IMR-90 (cell line): ENCODE measurements around the gene CRYM. TPM values are rescaled to one million over a fixed set of nuclear protein-coding genes. Genes with fewer than 3 reads are reported as not detected.

Experiments
- ATAC-seq: fragments of 200-7000 bp; cut with Tn5 transposase; 2 replicates; pipeline ENCODE4 v1.9.1; 2020; ENCODE audit warnings: low read depth, mild to moderate bottlenecking, moderate library complexity
- BruUV-seq: library from RNA; stranded (reverse); fragments of 400-500 nt; replicated peaks from 2 replicates; lab custom pipeline; 2021; lab: Mats Ljungman, UMichigan
- CTCF ChIA-PET: fragments of 300-600 bp; formaldehyde crosslinking; extraction: SDS; loops from one replicate; lab custom pipeline; 2021; ENCODE audit warnings: antibody characterized with exemption; lab: Yijun Ruan, JAX
- POLR2A ChIA-PET: fragments of 300-600 bp; sonication (Branson Sonifier 250); formaldehyde crosslinking; loops from one replicate; lab custom pipeline; 2022; ENCODE audit warnings: antibody characterized with exemption; ENCODE audit not compliant: unreplicated experiment; lab: Charles Lee
- DNase-seq: peaks from one replicate; pipeline ENCODE4 v3.0.0; 2013
- H2AFZ ChIP-seq: replicated peaks from 2 replicates; pipeline ENCODE3; 2013; ENCODE audit warnings: low read length, mild to moderate bottlenecking; ENCODE audit not compliant: poor library complexity
- H2AK5ac ChIP-seq: 2 replicates; pipeline ENCODE4 v1.6.1; 2013; ENCODE audit warnings: low read depth, low read length, inconsistent platforms
- H2AK9ac ChIP-seq: replicated peaks from 2 replicates; pipeline ENCODE3; 2013; ENCODE audit warnings: mild to moderate bottlenecking, low read depth, low read length, moderate library complexity; ENCODE audit not compliant: poor library complexity
- H2BK120ac ChIP-seq: 2 replicates; pipeline ENCODE4 v1.6.1; 2013; ENCODE audit warnings: low read depth, low read length, inconsistent platforms
- H2BK15ac ChIP-seq: 3 replicates; pipeline ENCODE4 v1.6.1; 2013; ENCODE audit warnings: low read depth, low read length, inconsistent platforms
- H2BK20ac ChIP-seq: 2 replicates; pipeline ENCODE4 v1.6.1; 2013; ENCODE audit warnings: low read depth, mild to moderate bottlenecking, inconsistent platforms, low read length, moderate library complexity
- H2BK5ac ChIP-seq: 2 replicates; pipeline ENCODE4 v1.6.1; 2013; ENCODE audit warnings: mild to moderate bottlenecking, low read depth, low read length, inconsistent platforms; ENCODE audit not compliant: poor library complexity, severe bottlenecking
- H3K14ac ChIP-seq: replicated peaks from 2 replicates; pipeline ENCODE4 v1.6.1; 2013; ENCODE audit warnings: low read depth, low read length, inconsistent platforms
- H3K18ac ChIP-seq: 2 replicates; pipeline ENCODE4 v1.6.1; 2013; ENCODE audit warnings: low read depth, low read length, control low read depth
- H3K23ac ChIP-seq: 2 replicates; pipeline ENCODE4 v1.6.1; 2013; ENCODE audit warnings: low read depth, low read length, inconsistent platforms
- H3K27ac ChIP-seq: 2 replicates; pipeline ENCODE4 v1.5.1; 2013; ENCODE audit warnings: mild to moderate bottlenecking, control low read depth, low read length; ENCODE audit not compliant: insufficient read depth
- H3K27me3 ChIP-seq: 2 replicates; pipeline ENCODE4 v1.6.1; 2013; ENCODE audit warnings: low read length; ENCODE audit not compliant: control insufficient read depth, insufficient read depth
- H3K36me3 ChIP-seq: 2 replicates; pipeline ENCODE4 v1.6.1; 2013; ENCODE audit warnings: low read length, mixed read lengths; ENCODE audit not compliant: control insufficient read depth, insufficient read depth
- H3K4ac ChIP-seq: 2 replicates; pipeline ENCODE4 v1.6.1; 2013; ENCODE audit warnings: low read depth, low read length, inconsistent platforms
- H3K4me1 ChIP-seq: 2 replicates; pipeline ENCODE4 v1.6.1; 2013; ENCODE audit warnings: low read length, mixed read lengths; ENCODE audit not compliant: control insufficient read depth, insufficient read depth
- H3K4me2 ChIP-seq: 2 replicates; pipeline ENCODE4 v1.6.1; 2013; ENCODE audit warnings: low read depth, mild to moderate bottlenecking, control low read depth, low read length, moderate library complexity
- H3K4me3 ChIP-seq: 2 replicates; pipeline ENCODE4 v1.5.1; 2013; ENCODE audit warnings: low read depth, mild to moderate bottlenecking, control low read depth, low read length, moderate library complexity; ENCODE audit not compliant: insufficient read depth
- H3K56ac ChIP-seq: 2 replicates; pipeline ENCODE4 v1.6.1; 2013; ENCODE audit warnings: low read length, inconsistent platforms; ENCODE audit not compliant: insufficient read depth; ENCODE audit errors: extremely low read depth
- H3K79me1 ChIP-seq, 2 experiments: 2 replicates each; pipeline ENCODE4 v1.6.1; 2013; ENCODE audit warnings: low read length in 2 of 2, inconsistent platforms in 1 of 2, low read depth in 1 of 2
- H3K9ac ChIP-seq: 2 replicates; pipeline ENCODE4 v1.6.1; 2013; ENCODE audit warnings: low read depth, low read length, control low read depth
- H3K9me1 ChIP-seq: 2 replicates; pipeline ENCODE4 v1.6.1; 2013; ENCODE audit warnings: low read length, inconsistent platforms; ENCODE audit not compliant: insufficient read depth
- H3K9me3 ChIP-seq: 2 replicates; pipeline ENCODE4 v1.6.1; 2013; ENCODE audit warnings: low read length; ENCODE audit not compliant: control insufficient read depth, insufficient read depth
- H4K20me1 ChIP-seq: 2 replicates; pipeline ENCODE4 v1.6.1; 2013; ENCODE audit warnings: low read length, inconsistent platforms; ENCODE audit not compliant: insufficient read depth
- H4K5ac ChIP-seq: 2 replicates; pipeline ENCODE4 v1.6.1; 2013; ENCODE audit warnings: mild to moderate bottlenecking, low read depth, low read length, control low read depth
- H4K8ac ChIP-seq, 2 experiments: 2 replicates each; pipeline ENCODE4 v1.6.1; 2013; ENCODE audit warnings: low read depth in 2 of 2, low read length in 2 of 2, control low read depth in 1 of 2, inconsistent platforms in 1 of 2
- H4K91ac ChIP-seq: 2 replicates; pipeline ENCODE4 v1.6.1; 2013; ENCODE audit warnings: low read depth, low read length, inconsistent platforms; ENCODE audit not compliant: insufficient read depth
- CHD1 ChIP-seq: IDR thresholded peaks from 2 replicates; pipeline ENCODE4 v1.6.1; 2012; ENCODE audit warnings: low read depth, low read length, improper control_type of control experiment
- FOS ChIP-seq: fragments of 150-350 bp; IDR thresholded peaks from 2 replicates; pipeline ENCODE4 v1.6.1; 2016; ENCODE audit warnings: low read depth, low read length
- MAFK ChIP-seq: IDR thresholded peaks from 2 replicates; pipeline ENCODE4 v1.6.1; 2012; ENCODE audit warnings: low read depth, low read length, improper control_type of control experiment
- MXI1 ChIP-seq: IDR thresholded peaks from 2 replicates; pipeline ENCODE4 v1.6.1; 2012; ENCODE audit warnings: low read depth, mild to moderate bottlenecking, low read length, moderate library complexity, borderline replicate concordance
- NFE2L2 ChIP-seq: fragments of 150-350 bp; IDR thresholded peaks from 2 replicates; pipeline ENCODE4 v1.6.1; 2016; ENCODE audit warnings: low read depth, mild to moderate bottlenecking, low read length
- POLR2A ChIP-seq: IDR thresholded peaks from 2 replicates; pipeline ENCODE4 v1.6.1; 2012; ENCODE audit warnings: mild to moderate bottlenecking, low read depth, low read length
- RCOR1 ChIP-seq: IDR thresholded peaks from 2 replicates; pipeline ENCODE4 v1.6.1; 2012; ENCODE audit warnings: mild to moderate bottlenecking, low read length, improper control_type of control experiment; ENCODE audit not compliant: insufficient replicate concordance
- RFX5 ChIP-seq: IDR thresholded peaks from 2 replicates; pipeline ENCODE4 v1.8.0; 2012; ENCODE audit warnings: low read depth, mild to moderate bottlenecking, low read length, moderate library complexity
- SMC3 ChIP-seq: fragments of 150-350 bp; IDR thresholded peaks from 2 replicates; pipeline ENCODE4 v1.6.1; 2016; ENCODE audit warnings: low read depth, mild to moderate bottlenecking, antibody characterized with exemption, low read length, moderate library complexity
- WGBS, 2 experiments: methylation state at CpG; one replicate each; pipeline versions ENCODE4 v1.1.5 to v1.1.7; 2013; ENCODE audit warnings: missing lambda C conversion rate in 2 of 2; ENCODE audit not compliant: insufficient read length in 1 of 2; ENCODE audit errors: extremely low coverage in 2 of 2; 5-methylcytosine and 5-hydroxymethylcytosine counted together
- dilution Hi-C: fragments of 300-500 bp; cut with HindIII; formaldehyde crosslinking; loops from one replicate; pipeline ENCODE4 v1.14.3; 2018; ENCODE audit warnings: low sequenced_read_pairs; ENCODE audit not compliant: unreplicated experiment
- in situ Hi-C: fragments of 300-500 bp; cut with MboI; formaldehyde crosslinking; loops from 3 replicates; pipeline ENCODE4 v1.14.3; 2019; ENCODE audit warnings: low sequenced_read_pairs, inconsistent platforms, mixed read lengths
- intact Hi-C: fragments of 100-400 bp; cut with micrococcal nuclease; formaldehyde crosslinking; loops from 2 replicates; pipeline ENCODE4 v1.10.0; 2022
- polyA plus RNA-seq, 3 experiments: library from polyadenylated mRNA; depleted of rRNA; stranded (reverse); fragments of >200 nt; gene quantifications; 2 replicates each; pipeline ENCODE4 v1.2.3, GENCODE V29; 2012; ENCODE audit warnings: low replicate concordance in 1 of 3
- total RNA-seq: library from RNA; depleted of rRNA; stranded (reverse); fragments of >200 nt; gene quantifications from 2 replicates; pipeline ENCODE4 v1.2.3, GENCODE V29; 2012
- TF ChIP-seq, protein P1 (sequence below): conservative IDR thresholded peaks from 2 replicates; pipeline ENCODE4 v1.5.1; 2012; ENCODE audit warnings: mild to moderate bottlenecking, low read depth, low read length, improper control_type of control experiment
- TF ChIP-seq, protein P2 (sequence below): fragments of 150-350 bp; IDR thresholded peaks from 2 replicates; pipeline ENCODE4 v1.6.1; 2016; ENCODE audit warnings: low read depth, mild to moderate bottlenecking, low read length, moderate library complexity, borderline replicate concordance

Gene CRYM
- total and polyA plus RNA-seq, 2 of the 4 experiments (the other 2 are of a cell fraction), result not detected

DNA sequence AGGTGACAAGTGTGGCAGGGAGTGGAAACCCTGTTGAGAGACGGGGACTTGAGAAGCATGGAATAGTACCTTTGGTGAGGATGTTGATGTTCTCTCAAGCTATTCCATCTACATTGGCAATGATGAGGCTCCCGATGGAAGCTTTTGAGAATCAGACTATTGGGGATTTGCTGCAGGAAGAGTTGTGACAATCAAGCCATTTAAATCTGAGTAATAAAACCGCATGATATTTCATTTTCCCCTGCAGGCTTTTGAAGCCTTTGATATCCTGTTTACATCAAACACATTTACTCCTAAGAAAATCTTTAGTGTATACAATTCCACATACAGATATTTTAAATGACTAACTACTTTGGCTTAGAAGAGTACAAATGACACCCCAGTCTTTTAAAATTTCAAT, 49.0 kb upstream of the CRYM start:
- H2AK5ac ChIP-seq, result no peak overlapping the region
- no peak overlapping the region for H3K4me2 ChIP-seq
- no peak overlapping the region for H4K5ac ChIP-seq
- H3K56ac ChIP-seq, result no peak overlapping the region
- dilution Hi-C loops, result no loop called here
- no peak overlapping the region for H2BK5ac ChIP-seq
- H4K8ac ChIP-seq, result no peak overlapping the region
- WGBS, 2 experiments, result no CpG with 5 or more reads among the region's 3 CpGs
- H3K9me3 ChIP-seq, result no peaks in the 10 kb centered on the region
- no peaks in the 10 kb centered on the region for H3K9me1 ChIP-seq
- no peak for ATAC-seq
- no peak overlapping the region for H2BK120ac ChIP-seq
- H3K9ac ChIP-seq, result no peak overlapping the region
- no peak overlapping the region for H3K27ac ChIP-seq
- no peaks in the 10 kb centered on the region for H4K20me1 ChIP-seq
- intact Hi-C loops, result no loop called here
- CTCF ChIA-PET, result no interaction called here
- no peak overlapping the region for H2BK15ac ChIP-seq
- no peak for DNase-seq
- H4K91ac ChIP-seq, result no peak overlapping the region
- no peaks in the 10 kb centered on the region for H3K27me3 ChIP-seq
- POLR2A ChIA-PET, result no interaction called here
- H3K36me3 ChIP-seq, result no peaks in the 10 kb centered on the region
- H3K23ac ChIP-seq, result no peak overlapping the region
- H3K4ac ChIP-seq, result no peak overlapping the region
- no TSS peak for BruUV-seq
- no peak overlapping the region for H2AFZ ChIP-seq
- no peak overlapping the region for H3K4me3 ChIP-seq
- no peaks in the 10 kb centered on the region for H3K79me1 ChIP-seq
- H3K14ac ChIP-seq, result no peak overlapping the region
- in situ Hi-C loops, result no loop called here
- H2AK9ac ChIP-seq, result no peak overlapping the region
- no peak overlapping the region for H3K18ac ChIP-seq
- no peaks in the 10 kb centered on the region for H3K4me1 ChIP-seq
- TF ChIP-seq SMC3 (no peak), FOS (no peak), RCOR1 (no peak), NFE2L2 (no peak), MAFK (no peak), CHD1 (no peak), POLR2A (no peak), MXI1 (no peak), RFX5 (no peak)
- TF ChIP-seq, protein P1, sequence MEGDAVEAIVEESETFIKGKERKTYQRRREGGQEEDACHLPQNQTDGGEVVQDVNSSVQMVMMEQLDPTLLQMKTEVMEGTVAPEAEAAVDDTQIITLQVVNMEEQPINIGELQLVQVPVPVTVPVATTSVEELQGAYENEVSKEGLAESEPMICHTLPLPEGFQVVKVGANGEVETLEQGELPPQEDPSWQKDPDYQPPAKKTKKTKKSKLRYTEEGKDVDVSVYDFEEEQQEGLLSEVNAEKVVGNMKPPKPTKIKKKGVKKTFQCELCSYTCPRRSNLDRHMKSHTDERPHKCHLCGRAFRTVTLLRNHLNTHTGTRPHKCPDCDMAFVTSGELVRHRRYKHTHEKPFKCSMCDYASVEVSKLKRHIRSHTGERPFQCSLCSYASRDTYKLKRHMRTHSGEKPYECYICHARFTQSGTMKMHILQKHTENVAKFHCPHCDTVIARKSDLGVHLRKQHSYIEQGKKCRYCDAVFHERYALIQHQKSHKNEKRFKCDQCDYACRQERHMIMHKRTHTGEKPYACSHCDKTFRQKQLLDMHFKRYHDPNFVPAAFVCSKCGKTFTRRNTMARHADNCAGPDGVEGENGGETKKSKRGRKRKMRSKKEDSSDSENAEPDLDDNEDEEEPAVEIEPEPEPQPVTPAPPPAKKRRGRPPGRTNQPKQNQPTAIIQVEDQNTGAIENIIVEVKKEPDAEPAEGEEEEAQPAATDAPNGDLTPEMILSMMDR, result no peak
- TF ChIP-seq, protein P2, sequence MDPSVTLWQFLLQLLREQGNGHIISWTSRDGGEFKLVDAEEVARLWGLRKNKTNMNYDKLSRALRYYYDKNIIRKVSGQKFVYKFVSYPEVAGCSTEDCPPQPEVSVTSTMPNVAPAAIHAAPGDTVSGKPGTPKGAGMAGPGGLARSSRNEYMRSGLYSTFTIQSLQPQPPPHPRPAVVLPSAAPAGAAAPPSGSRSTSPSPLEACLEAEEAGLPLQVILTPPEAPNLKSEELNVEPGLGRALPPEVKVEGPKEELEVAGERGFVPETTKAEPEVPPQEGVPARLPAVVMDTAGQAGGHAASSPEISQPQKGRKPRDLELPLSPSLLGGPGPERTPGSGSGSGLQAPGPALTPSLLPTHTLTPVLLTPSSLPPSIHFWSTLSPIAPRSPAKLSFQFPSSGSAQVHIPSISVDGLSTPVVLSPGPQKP, result no peak
- no peak overlapping the region for H2BK20ac ChIP-seq
